Measurements from ENCODE around the gene GNG11.

DNA sequence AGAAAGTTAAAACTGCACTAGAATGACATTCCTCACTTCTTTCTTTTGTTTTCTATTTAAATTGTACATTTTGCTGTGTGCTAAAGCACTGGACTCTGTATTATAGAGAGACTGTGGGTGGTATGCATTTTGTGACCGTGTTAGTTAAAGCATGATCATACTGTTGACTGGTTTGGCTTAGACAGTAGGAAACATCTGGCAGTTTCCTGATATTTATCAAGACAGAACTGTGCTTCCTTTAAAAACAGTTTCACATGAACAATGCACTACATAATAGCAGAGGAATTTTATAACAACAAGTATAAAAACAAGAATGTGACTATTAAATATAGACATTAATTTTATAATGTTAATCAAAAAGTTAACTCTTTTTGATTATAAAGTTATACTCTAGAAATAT lies 23.1 kb downstream of the GNG11 start:
- TF ChIP-seq POLR2A (IDR thresholded peaks at IDR 0.05; ENCODE audit: low read length) (no peak), GATA1 (IDR thresholded peaks at IDR 0.05; ENCODE audit: low read depth, low read length) (no peak)

Data from erythroblast (primary cell).